Activated naive CD8-positive, alpha-beta T cell (primary cell): ENCODE measurements around the gene RNASEL.
A peak's percentile ranks its signal among the peaks of the same experiment; 100 is the strongest.

Source experiments
- H3K27ac Mint-ChIP-seq: one replicate; pipeline ENCODE4 v1.8.0; 2021; ENCODE audit warnings: mixed read lengths
- H3K27me3 Mint-ChIP-seq: one replicate; pipeline ENCODE4 v1.8.0; 2021; ENCODE audit warnings: mixed read lengths
- H3K36me3 Mint-ChIP-seq: one replicate; pipeline ENCODE4 v1.8.0; 2021; ENCODE audit warnings: mixed read lengths
- H3K4me1 Mint-ChIP-seq: one replicate; pipeline ENCODE4 v1.8.0; 2021; ENCODE audit warnings: low read depth, mixed read lengths
- H3K4me3 Mint-ChIP-seq: one replicate; pipeline ENCODE4 v1.8.0; 2021; ENCODE audit warnings: mild to moderate bottlenecking, mixed read lengths
- H3K9me3 Mint-ChIP-seq: one replicate; pipeline ENCODE4 v1.8.0; 2021; ENCODE audit warnings: low read depth, mixed read lengths

Gene RNASEL

DNA sequence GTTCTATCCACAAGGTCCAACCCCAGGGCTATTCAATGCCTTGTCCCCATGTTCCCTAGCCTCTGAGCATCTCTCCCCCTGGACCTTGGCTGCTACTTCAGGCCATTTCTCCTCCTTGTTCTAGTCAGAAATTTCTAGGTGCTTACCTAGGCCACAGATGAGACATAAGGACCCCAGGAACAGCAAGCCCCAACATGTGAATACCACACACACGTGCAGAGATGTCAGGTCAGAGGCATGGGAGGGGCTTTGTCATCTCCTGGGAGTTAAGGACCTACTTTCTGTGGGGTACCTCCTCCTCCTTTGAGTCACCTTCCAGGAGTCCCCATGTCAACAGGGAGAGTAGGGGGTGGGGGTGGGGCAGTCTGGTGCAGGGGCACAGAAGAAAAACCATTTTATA, 22.3 kb upstream of the RNASEL start:
- Mint-ChIP-seq H3K4me1 (peaks cover 38% of the 10 kb centered on the region), H3K27ac (no peak overlapping the region), H3K27me3 (peaks cover 38% of the 10 kb centered on the region), H3K36me3 (no peaks in the 10 kb centered on the region), H3K9me3 (no peaks in the 10 kb centered on the region), H3K4me3 (no peak overlapping the region)

DNA sequence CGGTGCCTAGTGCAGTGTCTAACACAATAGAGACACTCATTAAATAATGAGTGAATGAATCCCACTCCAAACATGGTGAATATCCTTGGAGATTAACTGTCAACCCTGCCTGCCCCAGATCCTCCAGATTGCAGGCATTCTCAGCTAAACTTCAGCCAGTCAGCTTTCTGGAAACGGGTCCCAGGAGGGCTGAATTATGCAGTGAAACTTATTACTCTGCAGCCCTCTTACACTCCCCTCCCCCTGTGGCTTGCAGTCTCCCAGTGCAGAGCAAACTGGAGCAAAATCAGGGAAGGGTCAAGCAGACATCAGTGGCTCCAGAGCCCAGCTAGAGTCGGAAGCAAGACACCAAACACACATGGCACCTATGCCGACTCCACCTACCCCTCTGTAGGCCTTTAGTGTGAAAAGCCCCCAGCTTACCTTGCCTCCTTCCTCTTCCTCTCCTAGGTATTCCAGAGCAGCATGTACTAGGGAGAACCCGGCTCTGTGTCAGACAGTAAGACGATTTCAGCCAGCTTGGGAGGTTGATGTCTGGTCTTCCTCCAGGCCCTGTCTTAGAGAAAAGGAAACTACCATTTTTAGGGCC, 21.6 kb upstream of the RNASEL start:
- no peaks in the 10 kb centered on the region for H3K36me3 Mint-ChIP-seq
- no peak overlapping the region for H3K4me3 Mint-ChIP-seq
- peaks cover 31% of the 10 kb centered on the region for H3K4me1 Mint-ChIP-seq
- no peaks in the 10 kb centered on the region for H3K9me3 Mint-ChIP-seq
- no peak overlapping the region for H3K27ac Mint-ChIP-seq
- H3K27me3 Mint-ChIP-seq, result peaks cover 38% of the 10 kb centered on the region

DNA sequence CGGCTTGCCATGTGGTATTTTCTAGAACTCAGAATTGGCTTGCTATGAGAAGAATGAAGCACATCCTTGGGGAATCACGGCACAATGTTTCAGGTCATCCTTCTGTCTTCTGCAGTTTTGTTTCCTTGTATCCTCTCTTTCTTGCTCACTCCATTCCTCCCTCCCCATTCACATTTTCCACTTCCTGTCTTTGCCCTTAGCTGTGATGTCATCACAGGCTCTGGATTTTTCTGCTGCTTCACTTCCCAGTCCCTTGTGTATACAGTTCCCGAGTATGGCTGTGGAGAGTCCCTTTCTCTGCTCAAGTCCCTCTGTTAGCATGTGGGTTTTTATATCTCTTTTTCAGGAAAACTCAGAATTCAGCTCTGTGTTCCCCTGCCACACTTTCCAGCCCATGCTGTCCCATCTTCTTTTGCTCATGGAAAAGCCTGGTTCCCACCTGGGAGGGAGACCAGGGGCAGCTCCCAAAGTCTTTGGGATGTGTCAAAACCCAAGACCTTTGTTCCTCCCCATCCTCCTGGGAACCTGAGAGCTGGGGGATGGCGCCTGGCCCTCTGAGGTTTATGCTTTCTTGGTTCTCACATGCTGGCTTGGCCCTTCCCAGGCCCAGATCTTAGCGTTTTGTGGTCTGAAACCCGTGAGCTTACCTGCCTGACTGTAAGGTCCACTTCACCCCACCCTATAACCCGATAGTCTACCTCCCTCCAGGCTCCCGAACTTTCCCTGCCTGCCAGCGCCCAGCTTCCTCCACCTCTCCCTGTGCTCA, 20.0 kb upstream of the RNASEL start:
- no peak overlapping the region for H3K27ac Mint-ChIP-seq
- H3K27me3 Mint-ChIP-seq, result peaks cover 38% of the 10 kb centered on the region
- no peaks in the 10 kb centered on the region for H3K36me3 Mint-ChIP-seq
- H3K4me3 Mint-ChIP-seq, result no peak overlapping the region
- peaks cover 30% of the 10 kb centered on the region for H3K4me1 Mint-ChIP-seq
- H3K9me3 Mint-ChIP-seq, result no peaks in the 10 kb centered on the region

DNA sequence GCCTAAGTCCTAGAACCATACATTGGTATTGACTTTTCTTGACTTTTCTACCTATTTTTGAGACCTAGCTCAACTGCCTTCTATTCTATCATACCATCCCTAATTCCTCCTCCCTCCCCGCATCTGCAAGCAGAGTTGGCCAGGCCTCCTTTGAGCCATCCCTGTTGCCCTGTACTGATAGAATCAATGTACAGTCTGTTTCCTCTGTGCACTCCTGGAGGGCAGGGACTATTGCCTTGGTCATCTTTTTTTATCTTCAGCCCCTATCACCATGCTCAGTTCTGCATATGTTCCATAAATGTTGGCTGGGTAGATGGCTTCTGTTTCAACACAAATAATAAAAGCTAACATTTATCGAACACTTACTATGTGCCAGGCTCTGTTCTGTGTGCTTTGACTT, 19.2 kb upstream of the RNASEL start:
- Mint-ChIP-seq H3K4me3 (no peak overlapping the region), H3K4me1 (peaks cover 22% of the 10 kb centered on the region), H3K9me3 (no peaks in the 10 kb centered on the region), H3K36me3 (peaks cover 4% of the 10 kb centered on the region), H3K27me3 (peaks cover 33% of the 10 kb centered on the region), H3K27ac (no peak overlapping the region)

DNA sequence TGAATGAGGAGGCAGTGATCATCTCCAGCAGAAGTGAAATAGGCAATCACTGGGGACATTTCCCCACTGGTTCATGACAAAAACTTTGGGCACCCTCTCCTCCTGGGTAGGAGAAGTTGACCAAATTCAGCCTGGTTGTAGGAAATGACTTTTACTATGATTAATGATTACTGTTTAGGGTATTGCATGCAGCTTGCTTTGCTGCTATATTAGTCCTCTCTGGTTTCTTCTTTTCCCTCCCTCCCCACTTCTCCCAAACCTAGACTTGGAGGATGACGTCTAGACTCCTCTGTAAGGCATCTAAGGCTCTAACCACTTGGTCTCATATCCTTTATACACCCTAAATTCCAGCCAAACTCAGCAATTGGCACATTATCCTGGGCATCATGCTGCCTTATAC, 18.5 kb upstream of the RNASEL start:
- peaks cover 6% of the 10 kb centered on the region for H3K36me3 Mint-ChIP-seq
- no peak overlapping the region for H3K27ac Mint-ChIP-seq
- peaks cover 29% of the 10 kb centered on the region for H3K27me3 Mint-ChIP-seq
- no peaks in the 10 kb centered on the region for H3K9me3 Mint-ChIP-seq
- no peak overlapping the region for H3K4me3 Mint-ChIP-seq
- H3K4me1 Mint-ChIP-seq, result peaks cover 18% of the 10 kb centered on the region

DNA sequence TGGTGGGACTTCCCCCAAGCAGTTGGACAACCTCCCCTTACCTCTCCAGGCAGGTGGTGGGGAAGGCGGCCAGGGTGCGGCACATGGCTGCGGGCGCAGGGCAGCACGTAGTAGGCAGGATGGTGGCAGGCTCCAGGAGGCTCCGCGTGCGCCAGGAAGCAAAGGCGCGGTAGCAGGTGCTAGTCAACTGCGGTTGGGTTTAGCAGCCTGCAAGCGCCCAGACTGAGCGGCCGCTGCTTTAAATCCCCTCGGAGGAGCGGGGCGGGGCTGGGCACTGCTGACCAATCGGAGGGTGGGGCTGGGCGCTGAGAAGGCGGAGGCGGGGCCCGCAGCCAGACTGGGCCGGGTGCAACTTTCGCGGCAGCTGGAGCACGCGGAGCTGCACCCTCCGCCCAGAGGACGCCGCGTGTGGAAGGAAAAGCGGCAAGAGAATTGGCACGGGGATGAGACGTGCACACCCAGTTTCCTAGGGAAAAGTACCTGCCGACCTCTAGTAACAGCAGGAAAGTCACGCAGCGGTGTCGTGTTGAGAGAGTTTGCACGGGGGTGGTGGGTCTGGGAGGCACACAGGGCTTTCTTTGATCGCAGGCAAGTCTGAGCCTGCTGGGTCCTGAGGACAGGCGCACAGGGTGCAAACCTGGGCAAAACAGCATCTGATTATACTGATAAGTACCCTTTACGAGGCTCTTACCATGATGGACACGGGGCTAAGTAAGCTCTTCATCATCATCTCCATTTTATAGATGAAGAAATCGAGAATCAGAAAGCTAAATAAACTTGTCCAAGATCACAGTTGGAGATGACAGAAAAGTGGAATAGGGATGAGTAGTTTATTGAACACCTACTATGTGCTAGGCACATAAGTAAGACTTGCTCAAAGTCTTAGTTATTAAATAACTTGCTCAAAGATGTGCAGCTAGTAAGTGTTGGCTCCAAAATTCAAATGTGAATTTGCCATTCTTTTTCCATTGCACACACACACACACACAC, 15.4 kb upstream of the RNASEL start, which contains the start of gene RGS16:
Gene RGS16, minus strand, starts transcription at position 215 of the 990 bp plus-strand sequence. Its CDS starts 130 bp downstream, at position 85.
- Mint-ChIP-seq H3K27me3 (peaks cover 13% of the 10 kb centered on the region), H3K4me1 (peaks cover 21% of the 10 kb centered on the region), H3K36me3 (peaks cover 10% of the 10 kb centered on the region), H3K4me3 (peak within 1 kb of the TSS; percentile 30), H3K9me3 (no peaks in the 10 kb centered on the region), H3K27ac (peak within 1 kb of the TSS; percentile 84)

DNA sequence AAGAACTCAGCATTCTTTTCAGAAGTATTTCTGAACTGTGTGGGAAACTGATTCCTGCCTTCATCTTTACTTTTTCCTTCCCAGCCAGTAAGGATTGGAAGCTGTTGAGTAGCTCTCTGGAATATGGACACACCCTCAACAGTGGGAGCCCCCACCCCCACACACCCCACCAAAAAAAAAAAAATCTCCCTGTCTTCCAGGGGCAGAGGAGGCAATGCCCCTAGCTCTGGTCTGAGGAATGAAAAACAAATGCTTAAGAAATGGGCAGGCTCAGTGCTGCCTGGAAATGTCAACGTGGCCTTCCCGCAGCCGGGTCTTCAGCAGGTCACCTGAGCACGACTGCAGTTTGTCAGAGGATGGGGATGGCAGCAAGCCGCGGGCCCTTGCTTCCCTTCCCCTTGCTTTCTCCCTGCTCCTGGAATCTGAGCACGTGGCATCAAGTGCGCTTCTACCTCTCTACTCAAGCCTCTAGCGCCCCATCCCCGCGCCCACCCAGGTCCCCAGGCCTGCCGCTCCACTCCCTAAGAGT, 14.7 kb upstream of the RNASEL start:
- no peaks in the 10 kb centered on the region for H3K9me3 Mint-ChIP-seq
- peaks cover 7% of the 10 kb centered on the region for H3K27me3 Mint-ChIP-seq
- peak overlapping the region; percentile 84 for H3K27ac Mint-ChIP-seq
- no peak overlapping the region for H3K4me3 Mint-ChIP-seq
- H3K4me1 Mint-ChIP-seq, result peaks cover 18% of the 10 kb centered on the region
- peaks cover 10% of the 10 kb centered on the region for H3K36me3 Mint-ChIP-seq

DNA sequence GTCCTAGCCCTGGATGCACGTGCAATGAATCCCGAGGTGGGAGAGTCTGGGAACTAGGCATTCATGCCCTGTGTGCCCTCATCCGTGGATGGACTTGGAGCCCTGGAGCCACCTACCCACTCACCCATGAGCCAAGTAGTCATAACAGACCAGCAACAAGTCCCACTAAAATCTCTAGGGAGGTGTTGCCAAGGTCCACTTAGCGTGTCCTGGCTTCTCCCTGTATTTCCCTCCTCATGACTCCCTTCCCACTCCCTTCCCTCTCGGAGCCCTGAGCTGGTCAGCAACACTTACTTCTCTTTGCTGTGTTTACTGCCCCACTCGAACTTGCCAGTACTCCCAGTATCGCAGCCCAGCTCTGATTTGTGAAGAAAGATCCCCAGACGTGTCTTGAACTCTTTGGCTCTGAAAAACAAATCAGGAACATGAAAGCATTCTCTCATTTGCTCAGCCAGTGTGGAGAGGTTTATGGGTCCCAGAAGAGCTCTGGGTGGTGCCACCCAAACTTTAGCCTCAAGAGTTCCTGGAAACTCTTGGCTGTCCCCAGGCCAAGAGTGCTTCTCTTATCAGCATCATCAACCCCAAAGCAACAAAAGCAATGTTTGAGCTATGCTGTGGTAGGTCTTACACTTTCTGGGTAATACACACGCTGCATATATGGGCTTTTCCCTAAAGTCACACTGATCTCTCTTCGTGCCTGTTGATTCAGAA, 14.0 kb upstream of the RNASEL start:
- H3K36me3 Mint-ChIP-seq, result peaks cover 10% of the 10 kb centered on the region
- no peak overlapping the region for H3K4me3 Mint-ChIP-seq
- peaks cover 16% of the 10 kb centered on the region for H3K4me1 Mint-ChIP-seq
- H3K27ac Mint-ChIP-seq, result peak overlapping the region; percentile 84
- H3K27me3 Mint-ChIP-seq, result peaks cover under 1% of the 10 kb centered on the region
- no peaks in the 10 kb centered on the region for H3K9me3 Mint-ChIP-seq

DNA sequence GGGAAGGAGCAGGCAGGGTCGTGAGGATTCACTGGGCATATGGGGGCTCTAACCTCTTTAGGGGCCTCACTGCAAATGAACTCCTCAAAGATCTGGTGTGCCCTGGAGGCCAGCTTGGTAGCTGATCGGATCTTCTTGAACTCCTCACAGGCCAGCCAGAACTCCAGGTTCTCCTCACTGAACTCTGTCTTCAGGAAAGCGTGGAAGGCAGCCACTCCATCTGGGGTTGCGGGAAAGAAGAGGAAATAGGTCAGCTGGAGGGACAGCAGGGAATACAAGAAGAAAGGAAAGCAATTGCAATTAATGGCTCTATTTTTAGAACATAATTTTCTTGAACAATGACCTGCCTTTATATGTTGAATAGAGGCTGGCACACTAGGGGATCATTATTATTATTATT, 12.9 kb upstream of the RNASEL start:
- Mint-ChIP-seq H3K27ac (no peak overlapping the region), H3K27me3 (no peaks in the 10 kb centered on the region), H3K4me3 (no peak overlapping the region), H3K36me3 (peaks cover 10% of the 10 kb centered on the region), H3K9me3 (no peaks in the 10 kb centered on the region), H3K4me1 (peaks cover 12% of the 10 kb centered on the region)

DNA sequence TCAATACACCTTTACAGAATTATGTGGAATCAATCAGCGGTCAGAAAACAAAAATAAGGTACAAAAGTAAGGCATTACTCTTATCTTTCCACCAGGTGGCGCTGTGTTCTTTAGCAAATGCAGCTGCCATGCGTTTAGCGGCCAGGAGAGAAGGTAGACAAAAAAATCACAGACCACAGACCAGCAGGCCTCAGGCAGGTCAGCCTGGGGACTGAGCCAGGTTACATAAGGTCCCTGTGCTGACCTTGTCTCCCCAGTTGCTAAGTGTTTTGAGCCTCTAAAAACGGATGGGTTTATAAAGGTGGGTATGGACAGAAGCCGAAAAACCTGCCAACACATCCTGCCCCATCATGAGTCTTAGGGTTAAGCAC, 12.3 kb upstream of the RNASEL start:
- no peak overlapping the region for H3K27ac Mint-ChIP-seq
- no peaks in the 10 kb centered on the region for H3K9me3 Mint-ChIP-seq
- no peak overlapping the region for H3K4me3 Mint-ChIP-seq
- H3K36me3 Mint-ChIP-seq, result peaks cover 10% of the 10 kb centered on the region
- H3K4me1 Mint-ChIP-seq, result peaks cover 12% of the 10 kb centered on the region
- no peaks in the 10 kb centered on the region for H3K27me3 Mint-ChIP-seq

DNA sequence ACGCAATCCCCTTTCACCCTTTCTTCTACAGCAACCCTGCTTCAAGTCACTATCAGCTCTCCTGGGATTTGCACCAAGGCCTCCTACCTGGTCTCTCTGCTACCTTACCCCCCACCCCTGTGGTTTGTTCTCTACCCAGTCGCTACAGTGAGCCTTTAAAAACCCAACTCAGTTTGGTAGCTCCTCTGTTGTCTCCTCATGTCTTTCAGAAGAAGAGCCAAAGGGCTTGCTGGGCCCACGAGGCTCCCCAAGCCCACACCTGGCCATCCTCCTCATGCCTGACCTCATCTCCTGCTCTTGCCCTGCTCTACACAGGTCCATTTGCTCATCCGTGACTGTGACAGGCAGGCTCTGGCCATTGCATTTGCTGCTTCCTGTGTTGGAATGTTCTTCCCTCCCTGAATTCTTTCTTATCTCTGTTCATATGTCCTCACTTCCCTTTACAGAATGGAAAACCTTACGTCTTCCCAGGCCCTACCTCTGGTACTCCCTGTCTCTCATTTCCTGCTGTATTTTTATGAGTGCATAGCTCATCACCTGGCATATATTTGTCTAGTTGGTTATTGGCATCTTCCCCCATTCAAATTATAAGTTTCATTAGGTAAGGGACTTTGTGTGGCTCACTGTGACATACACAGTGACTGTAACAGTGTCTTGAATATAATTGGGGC, 11.8 kb upstream of the RNASEL start:
- H3K4me1 Mint-ChIP-seq, result peaks cover 12% of the 10 kb centered on the region
- H3K4me3 Mint-ChIP-seq, result no peak overlapping the region
- peaks cover 10% of the 10 kb centered on the region for H3K36me3 Mint-ChIP-seq
- H3K27me3 Mint-ChIP-seq, result no peaks in the 10 kb centered on the region
- H3K9me3 Mint-ChIP-seq, result no peaks in the 10 kb centered on the region
- H3K27ac Mint-ChIP-seq, result no peak overlapping the region

DNA sequence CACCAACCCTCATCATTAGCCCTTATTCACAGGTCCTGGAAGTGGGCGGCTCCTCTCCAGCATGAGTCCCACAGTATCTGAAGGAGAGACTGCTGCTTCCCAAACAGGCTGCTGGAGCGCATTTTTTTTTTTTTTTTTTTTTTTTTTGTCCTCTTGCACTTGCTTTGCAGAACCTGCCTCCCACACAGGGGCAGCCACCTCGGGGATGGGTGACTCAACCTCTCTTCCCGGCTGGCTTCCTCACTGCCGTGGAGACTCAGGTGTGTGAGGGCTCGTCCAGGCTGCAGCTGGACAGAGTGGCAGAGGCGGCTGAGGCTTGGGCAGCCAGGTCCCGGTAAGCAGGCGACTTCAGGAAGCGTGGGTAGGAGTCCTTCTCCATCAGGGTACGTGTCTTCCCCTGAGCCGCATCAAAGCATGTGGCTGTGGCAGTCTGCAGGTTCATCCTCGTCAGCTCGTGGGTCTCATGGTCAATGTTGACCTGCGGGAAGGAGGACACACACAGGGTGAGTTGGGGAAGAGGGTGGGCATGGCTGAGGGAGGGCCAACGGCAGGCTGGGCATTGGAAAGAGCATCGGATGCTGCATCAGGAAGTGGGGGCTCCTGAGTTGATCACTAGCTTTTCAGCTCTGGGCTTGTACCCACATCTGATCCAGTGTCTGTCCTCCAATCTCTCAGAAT, 11.1 kb upstream of the RNASEL start:
- H3K36me3 Mint-ChIP-seq, result peaks cover 10% of the 10 kb centered on the region
- no peaks in the 10 kb centered on the region for H3K27me3 Mint-ChIP-seq
- H3K9me3 Mint-ChIP-seq, result no peaks in the 10 kb centered on the region
- no peak overlapping the region for H3K27ac Mint-ChIP-seq
- peaks cover 12% of the 10 kb centered on the region for H3K4me1 Mint-ChIP-seq
- H3K4me3 Mint-ChIP-seq, result peak overlapping the region; percentile 65

DNA sequence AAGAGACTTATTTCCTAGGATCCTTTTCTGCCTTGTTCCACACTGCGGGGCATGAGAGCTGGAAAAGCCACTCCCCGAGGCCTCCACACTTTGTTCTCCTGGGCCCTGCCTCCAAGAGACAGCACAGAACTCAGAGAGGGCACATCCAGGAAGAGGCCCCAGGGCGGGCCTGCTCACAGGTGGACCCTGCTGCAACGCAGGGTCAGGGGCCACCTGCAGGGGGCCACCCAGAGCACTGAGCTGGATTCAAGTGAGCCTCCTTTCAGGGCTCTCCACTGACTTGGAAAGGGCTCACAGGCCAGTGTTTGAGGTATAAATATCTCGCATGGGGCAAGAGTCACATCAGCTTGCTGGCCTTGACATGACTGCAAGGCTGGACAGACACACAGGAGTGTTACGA, 10.3 kb upstream of the RNASEL start:
- no peaks in the 10 kb centered on the region for H3K27me3 Mint-ChIP-seq
- peaks cover 6% of the 10 kb centered on the region for H3K4me1 Mint-ChIP-seq
- peaks cover 10% of the 10 kb centered on the region for H3K36me3 Mint-ChIP-seq
- no peak overlapping the region for H3K27ac Mint-ChIP-seq
- H3K9me3 Mint-ChIP-seq, result no peaks in the 10 kb centered on the region
- H3K4me3 Mint-ChIP-seq, result peak overlapping the region; percentile 65
